Skeletal muscle satellite cell (primary cell): Measurements from ENCODE around the gene DDC.
A peak's percentile ranks its signal among the peaks of the same experiment; 100 is the strongest.
"Not testable (repeated sequence)": the region's sequence is repeated elsewhere in the genome, so short reads cannot be mapped to it uniquely, and the experiment has no call there.

Experiments used
- H3K27me3 ChIP-seq: 2 replicates; pipeline ENCODE4 v1.7.0; 2013; ENCODE audit warnings: low read length; ENCODE audit not compliant: control insufficient read depth, insufficient read depth
- H3K36me3 ChIP-seq: 2 replicates; pipeline ENCODE4 v1.7.0; 2013; ENCODE audit warnings: mild to moderate bottlenecking, control low read depth, low read length; ENCODE audit not compliant: insufficient read depth
- H3K4me1 ChIP-seq: 2 replicates; pipeline ENCODE4 v1.7.0; 2013; ENCODE audit warnings: low read length; ENCODE audit not compliant: control insufficient read depth, insufficient read depth
- H3K4me2 ChIP-seq: 2 replicates; pipeline ENCODE4 v1.7.0; 2013; ENCODE audit warnings: mild to moderate bottlenecking, low read length
- H3K4me3 ChIP-seq: 2 replicates; pipeline ENCODE4 v1.7.0; 2013; ENCODE audit warnings: low read length
- H3K9ac ChIP-seq: 2 replicates; pipeline ENCODE4 v1.7.0; 2013; ENCODE audit warnings: mild to moderate bottlenecking, low read depth, low read length, moderate library complexity
- H3K9me3 ChIP-seq: replicated peaks from 2 replicates; pipeline ENCODE4 v1.7.0; 2013; ENCODE audit warnings: mild to moderate bottlenecking, control low read depth, low read length

The DDC gene

GRCh38 chr7:50533866-50534265 lies 31.3 kb downstream of the DDC start:
- peaks cover 28% of the 10 kb centered on the region for H3K4me1 ChIP-seq

GRCh38 chr7:50531928-50532327 lies 33.3 kb downstream of the DDC start:
- Histone ChIP-seq H3K36me3 (no peaks in the 10 kb centered on the region), H3K4me3 (no peak overlapping the region), H3K4me2 (peak overlapping the region; percentile 28), H3K9me3 (no peaks in the 10 kb centered on the region), H3K9ac (no peak overlapping the region), H3K27me3 (no peaks in the 10 kb centered on the region), H3K4me1 (peaks cover 28% of the 10 kb centered on the region)

More at GRCh38 chr7:50533866-50534265, 31.3 kb downstream of the DDC start:
- H3K4me2 ChIP-seq: no peak overlapping the region
- no peak overlapping the region for H3K9ac ChIP-seq
- no peak overlapping the region for H3K4me3 ChIP-seq
- no peaks in the 10 kb centered on the region for H3K27me3 ChIP-seq
- no peaks in the 10 kb centered on the region for H3K36me3 ChIP-seq
- H3K9me3 ChIP-seq: no peaks in the 10 kb centered on the region

- no peak overlapping the region for H3K9ac ChIP-seq
- peak overlapping the region; percentile 28 for H3K4me2 ChIP-seq
- H3K9me3 ChIP-seq: no peaks in the 10 kb centered on the region
- H3K4me1 ChIP-seq: peaks cover 28% of the 10 kb centered on the region
- no peaks in the 10 kb centered on the region for H3K27me3 ChIP-seq
- no peaks in the 10 kb centered on the region for H3K36me3 ChIP-seq
- no peak overlapping the region for H3K4me3 ChIP-seq
Measured at GRCh38 chr7:50531401-50531911, 33.7 kb downstream of the DDC start.

GRCh38 chr7:50530766-50531165 lies 34.4 kb downstream of the DDC start:
- Histone ChIP-seq H3K4me1 (peaks cover 28% of the 10 kb centered on the region), H3K36me3 (no peaks in the 10 kb centered on the region), H3K4me2 (no peak overlapping the region), H3K27me3 (no peaks in the 10 kb centered on the region), H3K9ac (no peak overlapping the region), H3K4me3 (no peak overlapping the region), H3K9me3 (no peaks in the 10 kb centered on the region)

GRCh38 chr7:50529093-50529862 lies 35.9 kb downstream of the DDC start:
- peaks cover 17% of the 10 kb centered on the region for H3K4me1 ChIP-seq
- no peak overlapping the region for H3K9ac ChIP-seq
- no peak overlapping the region for H3K4me3 ChIP-seq
- no peaks in the 10 kb centered on the region for H3K9me3 ChIP-seq
- no peaks in the 10 kb centered on the region for H3K36me3 ChIP-seq
- no peak overlapping the region for H3K4me2 ChIP-seq
- peaks cover 4% of the 10 kb centered on the region for H3K27me3 ChIP-seq

DNA sequence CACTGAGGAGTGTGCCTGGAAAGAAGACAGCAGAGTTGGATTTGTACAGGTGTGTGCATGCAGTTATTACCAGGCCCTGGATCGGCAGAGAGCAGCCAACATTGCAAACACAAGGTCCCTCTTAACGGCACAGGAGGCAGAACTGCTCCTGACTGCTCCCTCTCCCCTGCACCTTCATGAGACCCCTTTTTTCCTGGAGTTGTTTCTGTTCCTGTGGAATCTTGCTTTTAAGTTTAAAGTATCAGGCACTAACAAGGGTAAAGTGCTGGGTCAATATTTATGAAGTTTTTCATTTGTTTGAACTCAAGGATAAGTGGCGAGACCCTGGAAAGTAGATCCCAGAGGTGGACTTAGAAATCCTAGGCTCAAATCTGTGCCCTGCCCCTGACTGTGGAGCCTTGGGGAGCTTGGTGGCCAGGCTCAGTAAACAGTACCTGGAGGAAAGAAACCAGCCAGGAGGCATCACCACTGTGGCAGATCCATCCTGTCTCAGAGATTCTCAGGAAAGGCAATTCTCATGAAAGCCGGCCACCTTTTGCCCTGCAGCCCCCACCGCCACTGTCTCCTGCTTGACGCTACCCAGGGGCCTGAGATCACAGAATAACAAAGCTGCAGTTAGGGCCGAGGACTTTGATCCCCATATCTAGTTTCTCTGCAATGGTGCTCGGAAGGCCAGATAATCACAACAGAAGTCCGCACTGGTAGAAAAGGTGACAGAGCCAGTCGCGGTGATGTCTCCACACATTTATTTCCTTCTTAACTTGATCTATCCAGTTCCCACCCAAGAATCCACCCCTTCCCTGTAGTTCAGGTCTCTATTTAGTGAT lies 36.7 kb downstream of the DDC start:
- Histone ChIP-seq H3K4me2 (no peak overlapping the region), H3K27me3 (peaks cover 4% of the 10 kb centered on the region), H3K36me3 (no peaks in the 10 kb centered on the region), H3K9me3 (no peaks in the 10 kb centered on the region), H3K4me3 (no peak overlapping the region), H3K4me1 (peaks cover 13% of the 10 kb centered on the region), H3K9ac (no peak overlapping the region)

- H3K4me3 ChIP-seq, H3K36me3 ChIP-seq, H3K9ac ChIP-seq, H3K4me1 ChIP-seq, H3K4me2 ChIP-seq, H3K27me3 ChIP-seq, H3K9me3 ChIP-seq: not testable (repeated sequence)
Measured at GRCh38 chr7:50519350-50519749, 45.9 kb downstream of the DDC start.

- Histone ChIP-seq H3K36me3 (no peaks in the 10 kb centered on the region), H3K9me3 (no peaks in the 10 kb centered on the region), H3K9ac (no peak overlapping the region), H3K4me1 (peaks cover 5% of the 10 kb centered on the region), H3K4me2 (no peak overlapping the region), H3K4me3 (no peak overlapping the region), H3K27me3 (peaks cover 4% of the 10 kb centered on the region)
Measured at GRCh38 chr7:50513166-50513871, 51.9 kb downstream of the DDC start.

GRCh38 chr7:50512384-50512783 lies 52.8 kb downstream of the DDC start:
- H3K4me1 ChIP-seq: peaks cover 5% of the 10 kb centered on the region
- no peaks in the 10 kb centered on the region for H3K9me3 ChIP-seq
- H3K4me2 ChIP-seq: no peak overlapping the region
- H3K27me3 ChIP-seq: peaks cover 4% of the 10 kb centered on the region
- no peaks in the 10 kb centered on the region for H3K36me3 ChIP-seq
- no peak overlapping the region for H3K4me3 ChIP-seq
- no peak overlapping the region for H3K9ac ChIP-seq

GRCh38 chr7:50509459-50509858 lies 55.7 kb downstream of the DDC start:
- no peaks in the 10 kb centered on the region for H3K9me3 ChIP-seq
- H3K4me1 ChIP-seq: peaks cover 12% of the 10 kb centered on the region
- H3K4me3 ChIP-seq: no peak overlapping the region
- no peak overlapping the region for H3K9ac ChIP-seq
- H3K36me3 ChIP-seq: no peaks in the 10 kb centered on the region
- H3K4me2 ChIP-seq: no peak overlapping the region
- peaks cover 4% of the 10 kb centered on the region for H3K27me3 ChIP-seq

GRCh38 chr7:50508471-50508943 lies 56.7 kb downstream of the DDC start:
- H3K4me2 ChIP-seq: no peak overlapping the region
- no peaks in the 10 kb centered on the region for H3K36me3 ChIP-seq
- no peak overlapping the region for H3K4me3 ChIP-seq
- peaks cover 13% of the 10 kb centered on the region for H3K4me1 ChIP-seq
- H3K9me3 ChIP-seq: no peaks in the 10 kb centered on the region
- peaks cover 4% of the 10 kb centered on the region for H3K27me3 ChIP-seq
- no peak overlapping the region for H3K9ac ChIP-seq
